ENCODE measurements around the gene PIP5K1C.

DNA sequence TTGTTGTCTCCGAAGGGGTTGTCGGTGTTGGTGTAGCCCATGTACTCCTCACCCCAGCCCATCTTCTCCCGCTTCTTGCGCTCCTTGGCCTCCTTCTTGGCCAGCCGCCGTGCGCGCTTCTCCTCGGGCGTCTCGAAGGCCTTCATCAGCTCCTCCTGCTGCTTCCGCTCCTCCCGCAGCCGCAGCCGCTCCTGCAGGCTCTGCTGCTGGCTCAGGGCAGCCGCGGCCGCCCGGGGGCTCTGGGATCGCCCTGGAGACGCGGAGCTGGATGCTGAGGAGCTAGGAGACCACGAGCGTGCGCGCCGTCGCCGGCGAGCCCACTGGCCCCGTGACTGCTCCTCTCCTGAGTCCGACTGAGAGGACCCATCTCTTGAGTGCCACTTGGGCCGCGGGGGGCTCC is 76.6 kb downstream of the PIP5K1C start:
- TF ChIP-seq, protein P1, sequence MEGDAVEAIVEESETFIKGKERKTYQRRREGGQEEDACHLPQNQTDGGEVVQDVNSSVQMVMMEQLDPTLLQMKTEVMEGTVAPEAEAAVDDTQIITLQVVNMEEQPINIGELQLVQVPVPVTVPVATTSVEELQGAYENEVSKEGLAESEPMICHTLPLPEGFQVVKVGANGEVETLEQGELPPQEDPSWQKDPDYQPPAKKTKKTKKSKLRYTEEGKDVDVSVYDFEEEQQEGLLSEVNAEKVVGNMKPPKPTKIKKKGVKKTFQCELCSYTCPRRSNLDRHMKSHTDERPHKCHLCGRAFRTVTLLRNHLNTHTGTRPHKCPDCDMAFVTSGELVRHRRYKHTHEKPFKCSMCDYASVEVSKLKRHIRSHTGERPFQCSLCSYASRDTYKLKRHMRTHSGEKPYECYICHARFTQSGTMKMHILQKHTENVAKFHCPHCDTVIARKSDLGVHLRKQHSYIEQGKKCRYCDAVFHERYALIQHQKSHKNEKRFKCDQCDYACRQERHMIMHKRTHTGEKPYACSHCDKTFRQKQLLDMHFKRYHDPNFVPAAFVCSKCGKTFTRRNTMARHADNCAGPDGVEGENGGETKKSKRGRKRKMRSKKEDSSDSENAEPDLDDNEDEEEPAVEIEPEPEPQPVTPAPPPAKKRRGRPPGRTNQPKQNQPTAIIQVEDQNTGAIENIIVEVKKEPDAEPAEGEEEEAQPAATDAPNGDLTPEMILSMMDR (IDR thresholded peaks at IDR 0.05 in 8 of 11, conservative IDR thresholded peaks at IDR 0.05 in 3 of 11) = no peak
- TF ChIP-seq POLR2A (IDR thresholded peaks at IDR 0.05) = no peak
